GM12878 (cell line): Measurements from ENCODE around the gene C16orf87. TPM values are rescaled to one million over a fixed set of nuclear protein-coding genes. Genes with fewer than 3 reads are reported as not detected.
A peak's percentile ranks its signal among the peaks of the same experiment; 100 is the strongest.

Experiments used
- CEBPB ChIP-seq, 2 experiments: fragments of 150-350 bp in 1 of 2; IDR thresholded peaks; 2 replicates each; pipeline ENCODE4 v1.6.1; 2012 to 2014; ENCODE audit warnings: low read depth in 2 of 2, low read length in 2 of 2, borderline replicate concordance in 1 of 2, inconsistent platforms in 1 of 2
- EGR1 ChIP-seq, 2 experiments: IDR thresholded peaks; 1 replicate in 1 of 2; 2 replicates in 1 of 2; pipeline ENCODE4 v1.6.1; 2011 to 2012; ENCODE audit warnings: low read depth in 2 of 2, low read length in 2 of 2, borderline replicate concordance in 1 of 2, mild to moderate bottlenecking in 1 of 2, moderate library complexity in 1 of 2
- EZH2 ChIP-seq: IDR thresholded peaks from 2 replicates; pipeline ENCODE4 v1.6.1; 2012; ENCODE audit warnings: low read depth, mild to moderate bottlenecking, control low read depth, inconsistent platforms, low read length, borderline replicate concordance; ENCODE audit not compliant: control insufficient read depth
- HSF1 ChIP-seq: fragments of 150-350 bp; IDR thresholded peaks from 2 replicates; pipeline ENCODE4 v1.6.1; 2014; ENCODE audit warnings: mild to moderate bottlenecking, low read depth, low read length
- IKZF2 ChIP-seq, 2 experiments: fragments of 450-650 bp; IDR thresholded peaks; 2 replicates each; pipeline ENCODE4 v1.6.1; 2017; ENCODE audit warnings: mild to moderate bottlenecking in 2 of 2, moderate library complexity in 2 of 2
- MAX ChIP-seq: IDR thresholded peaks from 2 replicates; pipeline ENCODE4 v1.6.1; 2012; ENCODE audit warnings: low read depth, low read length, improper control_type of control experiment
- MTA2 ChIP-seq: fragments of 450-650 bp; IDR thresholded peaks from 2 replicates; pipeline ENCODE4 v1.6.1; 2016; ENCODE audit warnings: low read depth, mild to moderate bottlenecking, moderate library complexity
- PBX3 ChIP-seq: IDR thresholded peaks from 2 replicates; pipeline ENCODE4 v1.6.1; 2011; ENCODE audit warnings: mild to moderate bottlenecking, low read depth, low read length, moderate library complexity; ENCODE audit not compliant: insufficient replicate concordance
- REST ChIP-seq: IDR thresholded peaks from 2 replicates; pipeline ENCODE4 v1.6.1; 2012; ENCODE audit warnings: mild to moderate bottlenecking, low read depth, low read length
- SIN3A ChIP-seq: IDR thresholded peaks from 2 replicates; pipeline ENCODE4 v1.6.1; 2012; ENCODE audit warnings: low read depth, low read length, improper control_type of control experiment
- SIX5 ChIP-seq: IDR thresholded peaks from 2 replicates; pipeline ENCODE4 v1.6.1; 2011; ENCODE audit warnings: mild to moderate bottlenecking, low read depth, low read length, moderate library complexity; ENCODE audit not compliant: severe bottlenecking
- ZBTB11 ChIP-seq: fragments of 450-650 bp; formaldehyde crosslinking; IDR thresholded peaks from 2 replicates; pipeline ENCODE4 v1.5.0; 2022; ENCODE audit warnings: mild to moderate bottlenecking, missing genetic modification characterization
- ZBTB33 ChIP-seq: fragments of 450-650 bp; IDR thresholded peaks from 2 replicates; pipeline ENCODE4 v1.6.1; 2017; ENCODE audit warnings: mild to moderate bottlenecking
- ZNF274 ChIP-seq: IDR thresholded peaks from one replicate; pipeline ENCODE4 v1.8.0; 2011; ENCODE audit not compliant: insufficient read length, insufficient read depth
- ZNF384 ChIP-seq: IDR thresholded peaks from 2 replicates; pipeline ENCODE4 v1.6.1; 2012; ENCODE audit warnings: low read depth, mild to moderate bottlenecking, low read length, improper control_type of control experiment, borderline replicate concordance
- polyA plus RNA-seq, 11 experiments: library from polyadenylated mRNA; depleted of rRNA in 4 of 11; unstranded in 6 of 11; stranded (reverse) in 5 of 11; fragments of >200 nt; fragmentation: Nextera tagmentation in 4 of 11; fragmentation: Illumina TruSeq in 1 of 11; extraction: Ambion mirVana in 4 of 11; extraction: Trizol in 1 of 11; gene quantifications; 1 replicate in 1 of 11; 2 replicates in 10 of 11; pipeline versions ENCODE4 v1.2.1 to v1.2.3, GENCODE V29; 2011 to 2016; ENCODE audit warnings: inconsistent platforms in 2 of 11, missing spikeins in 2 of 11, low read depth in 1 of 11
- total RNA-seq, 4 experiments: library from RNA; depleted of rRNA in 3 of 4; stranded (reverse); fragments of >200 nt in 3 of 4; fragmentation: Illumina TruSeq in 1 of 4; extraction: Trizol in 1 of 4; gene quantifications; 2 replicates each; pipeline versions ENCODE4 v1.2.1 to v1.2.3, GENCODE V29; 2013 to 2021

The C16orf87 gene
- total and polyA plus RNA-seq, 10 of the 15 experiments (the other 5 are each of a cell fraction or from before 2014, with no cell fraction given): 18.4 to 72.6 (median 31.0) TPM

GRCh38 chr16:46789499-46790414 is 41.2 kb downstream of the C16orf87 start (continued):
- TF ChIP-seq ZBTB11 (CRISPR knock-in tag) (no peak), EZH2 (no peak), ZNF274 (no peak), IKZF2 (IDR thresholded peaks at IDR 0.05) (0 out of 4 replicates have a peak, but pooled peaks of 1 of the 2 experiments have one; percentile 8), HSF1 (no peak), EGR1 (IDR thresholded peaks at IDR 0.05; ENCODE audit: borderline replicate concordance in 1 of 2, low read depth in 2 of 2, low read length in 2 of 2) (peak in 1 of 2 experiments; percentile 73; a peak in 2 of 3 replicates), ZBTB33 (no peak), SIX5 (no peak), CEBPB (IDR thresholded peaks at IDR 0.05; ENCODE audit: borderline replicate concordance in 1 of 2, low read depth in 2 of 2, low read length in 2 of 2) (no peak), REST (no peak), PBX3 (no peak), MAX (no peak), MTA2 (no peak), ZNF384 (no peak), SIN3A (peak; percentile 58; the same call in 1 of the 2 replicates)
